GM21619 (cell line): ENCODE data around the gene SLAMF7.
"Not testable (repeated sequence)": the region's sequence is repeated elsewhere in the genome, so short reads cannot be mapped to it uniquely, and the experiment has no call there.

Source experiments
- ATAC-seq: cut with Tn5 transposase; IDR thresholded peaks from one replicate; pipeline ENCODE4 v1.9.1; 2021; ENCODE audit not compliant: unreplicated experiment

The SLAMF7 gene

DNA sequence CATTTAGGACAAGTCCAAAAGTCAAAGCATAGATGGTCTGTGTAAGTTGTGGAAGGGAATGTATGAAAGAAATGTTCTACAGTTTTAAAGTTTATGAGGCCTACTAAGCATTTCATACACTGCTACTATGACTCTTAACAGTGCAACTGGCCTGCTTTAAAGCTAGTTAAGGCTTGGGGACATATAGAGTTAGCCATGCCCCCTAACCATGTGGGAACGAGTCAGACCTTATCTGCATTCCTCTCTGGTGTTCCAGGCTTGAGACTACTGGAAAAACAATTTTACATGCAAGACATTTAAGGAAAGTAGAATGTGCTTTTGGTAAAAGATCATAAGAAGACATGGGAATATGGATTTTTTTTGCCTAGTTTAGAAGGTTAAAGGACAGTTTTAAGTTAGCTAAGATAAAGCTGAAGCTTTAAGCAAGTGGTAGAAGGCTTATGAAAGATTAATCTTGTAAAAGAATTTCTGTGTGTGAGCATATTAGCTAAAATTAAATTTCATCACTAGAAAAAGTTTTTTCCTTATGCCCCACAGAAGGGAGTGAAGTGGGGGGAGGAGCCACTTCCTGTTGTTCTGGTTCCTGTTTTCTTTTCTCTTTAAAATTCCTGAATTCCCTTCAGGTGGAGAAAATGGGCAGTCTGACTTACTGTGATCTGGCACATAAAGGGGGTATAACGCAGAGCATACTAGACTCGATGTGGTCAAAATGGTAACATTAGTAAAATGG, 18.5 kb upstream of the SLAMF7 start:
- no peak for ATAC-seq

DNA sequence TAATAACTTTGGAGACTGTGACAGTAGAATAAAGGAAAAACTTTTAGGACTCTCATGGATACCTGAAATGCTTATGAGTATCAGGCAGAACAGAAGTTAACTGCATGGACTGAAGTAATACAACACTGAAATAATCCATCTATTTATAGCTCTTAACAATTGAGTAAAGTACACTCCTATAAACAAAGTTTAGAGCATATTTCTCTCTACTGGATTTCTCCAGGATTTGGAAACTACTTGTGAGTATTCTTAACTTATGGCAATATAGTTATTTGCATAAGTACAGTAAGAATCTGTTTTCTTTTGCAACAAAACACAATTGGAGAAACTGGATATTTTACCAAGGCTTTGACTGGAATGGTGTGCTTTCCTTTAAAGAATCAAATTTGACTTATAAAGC, 17.6 kb upstream of the SLAMF7 start:
- ATAC-seq = no peak

DNA sequence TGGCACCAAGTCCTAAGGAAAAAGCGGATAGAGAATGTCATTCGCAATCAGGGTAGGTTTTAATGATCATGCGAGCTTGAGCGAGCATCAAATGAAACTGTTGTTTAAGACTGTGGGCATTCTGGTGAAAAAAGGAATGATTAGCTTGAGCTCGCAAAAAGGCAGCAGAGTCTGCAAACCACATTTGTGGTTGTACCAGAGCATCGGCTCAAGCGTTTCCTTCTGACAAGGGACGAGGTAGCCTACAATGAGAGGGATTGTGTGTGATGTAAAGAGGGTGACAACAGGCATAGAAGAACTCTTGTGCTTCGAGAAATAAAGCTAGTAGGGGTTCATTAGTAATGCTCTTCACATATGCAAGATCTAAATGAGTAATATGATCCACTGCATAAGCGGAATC, 16.3 kb upstream of the SLAMF7 start:
- no peak for ATAC-seq

DNA sequence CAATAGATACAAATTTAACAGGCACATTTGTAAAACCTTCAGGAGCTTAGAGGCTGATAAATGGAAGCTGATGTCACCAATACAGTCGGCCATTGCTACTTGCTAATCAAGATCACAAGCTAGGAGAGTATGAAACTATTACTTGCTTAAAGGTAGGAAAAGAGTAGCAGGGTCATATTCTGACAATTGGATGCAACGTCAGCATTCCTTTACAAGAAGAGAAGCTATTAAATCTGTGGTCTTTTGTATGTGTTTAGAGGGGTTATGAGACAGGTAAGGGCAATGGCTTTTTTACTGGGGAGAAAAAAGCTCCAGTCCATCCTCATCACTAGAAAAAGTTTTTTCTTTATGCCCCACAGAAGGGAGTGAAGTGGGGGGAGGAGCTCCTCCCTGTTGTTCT, 15.7 kb upstream of the SLAMF7 start:
- no peak for ATAC-seq

DNA sequence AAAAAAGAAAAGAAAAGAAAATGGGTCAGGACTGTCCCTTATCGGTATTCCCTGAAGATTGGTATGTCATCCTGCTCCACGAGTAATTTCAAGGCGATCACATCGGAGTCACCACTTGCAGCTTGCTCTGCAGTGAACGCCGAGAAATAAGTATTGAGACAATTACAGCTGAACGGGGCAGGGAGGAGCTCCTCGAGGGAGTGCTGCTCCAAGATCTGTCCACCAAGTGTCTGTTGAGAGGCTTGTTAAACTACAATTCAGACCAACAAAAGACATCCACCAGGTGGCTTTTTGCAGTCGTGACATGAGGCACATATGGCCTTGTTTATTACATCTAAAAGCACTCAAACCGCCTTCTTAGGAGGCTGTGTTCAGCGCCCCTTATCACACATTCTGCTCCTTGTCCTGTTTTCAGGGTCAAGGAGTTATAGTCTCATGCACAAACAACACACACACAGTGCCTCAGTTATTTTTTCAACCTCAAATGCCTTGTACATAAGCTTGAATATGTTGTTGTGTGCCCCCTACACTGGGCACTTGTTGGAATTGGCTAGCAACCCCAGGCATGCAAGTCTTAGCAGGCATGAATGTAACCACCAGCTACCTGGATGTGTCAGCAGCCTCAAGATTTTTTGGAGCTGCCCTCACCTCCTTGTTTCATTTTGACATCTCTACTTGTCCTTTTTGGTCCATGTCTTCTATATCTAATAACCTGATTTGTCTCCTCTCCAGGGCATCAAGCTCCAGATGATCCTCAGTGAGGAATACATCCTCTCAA, 14.4 kb upstream of the SLAMF7 start:
- no peak for ATAC-seq

DNA sequence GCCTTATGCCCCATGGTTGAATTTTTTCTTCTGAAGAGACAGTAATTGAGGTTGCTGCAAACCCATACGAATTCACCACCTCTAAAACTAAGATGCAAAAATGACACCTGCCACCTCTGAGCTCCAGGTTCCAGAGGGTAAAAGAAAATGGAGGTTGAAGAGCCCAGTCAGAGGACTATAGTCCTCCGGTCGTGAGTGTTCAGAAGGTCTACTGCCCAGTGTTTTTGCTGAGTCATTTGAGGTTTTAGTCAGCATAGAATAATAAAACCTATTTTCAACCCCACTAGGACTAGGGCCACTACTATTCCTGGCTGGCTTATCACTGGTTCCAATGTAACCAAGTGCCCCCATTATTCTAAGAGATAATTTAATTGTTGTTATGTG, 12.9 kb upstream of the SLAMF7 start:
- peak; percentile 41 for ATAC-seq

DNA sequence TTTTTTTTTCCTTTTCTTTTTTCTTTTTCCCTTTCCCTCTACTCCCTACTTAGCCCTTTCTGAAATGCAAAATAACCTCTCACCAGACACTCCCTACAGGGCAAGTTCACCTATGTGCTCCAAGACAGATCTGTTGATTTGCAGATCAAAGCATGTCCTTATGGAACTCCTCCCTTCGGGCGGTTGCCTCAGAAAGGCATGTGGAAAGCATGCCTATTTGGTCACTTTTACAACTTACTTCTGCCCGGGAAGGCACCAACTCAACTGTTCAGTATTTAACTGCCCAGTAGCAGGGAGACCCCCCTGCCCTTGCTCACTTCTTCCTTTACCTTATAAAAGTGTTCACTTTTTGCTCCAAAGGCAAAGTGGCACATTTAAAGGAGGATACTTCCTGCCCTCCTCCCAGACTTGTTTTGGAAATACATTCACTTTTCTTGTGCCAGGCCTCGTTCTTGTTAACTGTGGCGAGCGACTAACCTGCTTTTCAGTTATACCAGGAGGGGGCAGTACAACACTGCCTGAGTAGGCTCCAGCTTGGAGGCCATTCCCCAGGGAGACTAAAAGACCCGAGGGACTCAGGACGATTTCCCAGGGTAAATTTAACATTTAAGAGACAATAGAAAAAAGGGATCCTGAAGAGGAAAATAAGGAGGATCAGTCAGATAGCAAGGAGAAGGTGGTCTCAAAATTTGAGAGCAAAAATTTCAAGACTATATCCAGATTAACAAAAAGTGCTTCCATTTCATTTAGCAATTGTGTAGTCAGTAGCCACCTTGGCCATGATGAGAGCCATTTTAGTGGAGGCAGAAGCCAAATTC, 12.3 kb upstream of the SLAMF7 start:
- peak; percentile 49 for ATAC-seq

DNA sequence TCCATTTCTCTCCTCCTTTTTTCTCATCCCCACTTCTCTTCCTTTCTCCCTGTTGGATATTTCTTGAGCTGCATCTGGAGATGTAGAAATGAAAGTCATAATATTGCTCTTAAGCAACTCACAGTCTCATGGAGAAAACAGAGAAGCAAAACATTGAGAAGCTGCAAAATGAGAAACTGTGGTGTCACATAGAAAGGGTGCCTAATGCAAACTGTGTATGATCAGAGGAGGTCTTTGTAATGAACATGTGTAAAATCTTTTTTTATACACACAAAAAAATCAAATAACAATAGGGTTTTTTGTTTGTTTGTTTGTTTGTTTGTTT, 11.8 kb upstream of the SLAMF7 start:
- ATAC-seq = no peak

DNA sequence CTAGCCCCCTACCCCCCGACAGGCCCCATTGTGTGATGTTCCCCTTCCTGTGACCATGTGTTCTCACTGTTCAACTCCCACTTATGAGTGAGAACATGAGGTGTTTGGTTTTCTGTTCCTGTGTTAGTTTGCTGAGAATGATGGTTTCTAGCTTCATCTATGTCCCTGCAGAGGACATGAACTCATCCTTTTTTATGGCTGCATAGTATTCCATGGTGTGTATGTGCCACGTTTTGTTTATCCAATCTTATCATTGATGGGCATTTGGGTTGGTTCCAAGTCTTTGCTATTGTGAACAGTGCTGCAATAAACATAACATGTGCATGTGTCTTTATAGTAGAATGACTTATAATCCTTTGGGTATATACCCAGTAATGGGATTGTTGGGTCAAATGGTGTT, 7.5 kb upstream of the SLAMF7 start:
- ATAC-seq = not testable (repeated sequence)

DNA sequence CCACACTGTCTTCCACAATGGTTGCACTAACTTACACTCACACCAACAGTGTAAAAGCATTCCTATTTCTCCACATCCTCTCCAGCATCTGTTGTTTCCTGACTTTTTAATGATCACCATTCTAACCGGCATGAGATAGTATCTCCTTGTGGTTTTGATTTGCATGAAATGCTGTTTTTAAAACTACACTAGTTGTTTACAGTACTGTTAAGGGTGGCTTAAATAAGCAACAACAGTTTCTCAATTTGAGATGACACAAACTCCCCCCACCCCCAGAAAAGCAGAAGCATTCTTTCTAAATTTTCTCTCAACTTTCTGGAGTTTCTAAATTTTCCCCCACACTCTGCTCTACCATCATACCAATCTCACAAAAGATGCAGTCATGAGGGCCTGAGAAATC, 7.1 kb upstream of the SLAMF7 start:
- no peak for ATAC-seq

DNA sequence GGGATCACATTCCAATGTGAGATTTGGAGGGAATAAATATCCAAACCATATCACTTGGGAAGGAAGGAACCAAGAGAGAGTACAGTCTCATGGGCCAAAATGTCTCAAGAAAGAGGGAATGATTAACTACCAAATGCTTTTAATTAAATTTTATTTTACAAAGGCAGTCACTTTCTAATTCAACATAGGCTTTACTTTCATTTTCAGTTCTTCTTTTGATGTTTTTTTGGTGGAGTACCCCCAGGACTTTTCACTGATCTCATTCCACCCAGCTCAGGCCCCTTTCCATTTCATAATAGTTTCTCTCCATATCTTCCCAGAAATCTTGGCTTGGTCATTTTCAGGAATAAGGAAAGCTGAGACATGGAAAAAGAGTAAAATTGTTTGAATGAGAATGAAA, 5.1 kb upstream of the SLAMF7 start:
- no peak for ATAC-seq

DNA sequence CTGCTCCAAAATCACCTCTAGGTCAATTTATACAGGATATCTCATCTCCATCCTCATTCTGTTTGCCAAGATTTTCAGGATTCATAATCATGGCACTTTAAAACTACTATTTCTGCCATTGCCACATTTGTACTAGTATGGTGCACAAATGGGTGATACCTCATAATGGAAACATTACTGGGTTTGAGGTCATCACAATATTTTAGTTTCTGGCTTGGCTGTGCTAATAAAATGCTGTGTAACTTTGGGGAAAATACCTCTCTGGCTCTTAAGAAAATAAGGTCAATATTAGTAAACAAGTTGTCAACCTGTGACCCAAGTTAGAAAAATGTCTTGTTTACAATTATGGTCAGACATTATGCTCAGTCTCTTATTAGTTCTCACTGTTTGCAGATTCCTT, 4.7 kb upstream of the SLAMF7 start:
- no peak for ATAC-seq

DNA sequence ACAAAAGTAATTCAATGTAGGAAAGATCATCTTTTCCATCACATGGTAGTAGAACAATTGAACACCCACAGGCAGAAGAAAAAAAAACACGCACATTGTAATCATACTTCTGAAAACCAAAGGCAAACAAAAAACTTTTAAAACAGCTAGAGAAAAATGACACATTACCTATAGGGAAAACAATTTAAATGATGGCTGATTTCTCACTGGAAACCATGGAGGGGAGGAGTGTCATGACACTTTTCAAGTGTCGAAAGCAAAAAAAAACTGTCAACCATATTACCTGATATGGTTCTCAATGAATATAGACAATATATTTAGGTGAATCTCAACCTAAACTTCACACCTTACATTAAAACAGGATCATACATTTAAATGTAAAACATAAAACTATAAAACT, 776 bp upstream of the SLAMF7 start:
- no peak for ATAC-seq

DNA sequence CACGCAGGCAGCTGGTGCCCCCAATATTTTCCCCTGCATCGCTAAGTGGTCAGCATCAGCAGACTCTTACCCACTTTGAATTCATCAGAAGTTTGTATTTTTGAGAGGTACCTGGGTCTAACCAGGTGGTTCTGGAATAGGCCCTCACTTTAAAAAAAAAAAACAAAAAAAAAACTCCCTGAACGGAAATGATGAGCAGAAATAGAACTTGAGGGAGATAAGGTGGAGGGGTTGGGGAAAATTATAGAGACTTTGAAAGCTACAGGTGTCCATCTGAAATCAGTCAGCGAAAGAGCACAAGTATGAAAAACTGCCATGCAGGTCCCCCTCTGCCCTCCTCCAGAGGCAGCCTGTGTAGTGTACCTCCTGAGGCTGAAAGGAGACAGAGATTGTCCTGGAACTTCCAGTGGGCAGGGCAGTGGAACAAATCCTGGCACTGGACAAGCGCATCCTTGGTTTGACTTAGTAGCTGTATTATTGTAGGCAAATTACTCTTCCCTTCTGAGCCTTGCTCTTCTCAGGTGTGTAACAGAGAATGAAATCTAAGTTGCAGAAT, 1.2 kb downstream of the SLAMF7 start:
- no peak for ATAC-seq

DNA sequence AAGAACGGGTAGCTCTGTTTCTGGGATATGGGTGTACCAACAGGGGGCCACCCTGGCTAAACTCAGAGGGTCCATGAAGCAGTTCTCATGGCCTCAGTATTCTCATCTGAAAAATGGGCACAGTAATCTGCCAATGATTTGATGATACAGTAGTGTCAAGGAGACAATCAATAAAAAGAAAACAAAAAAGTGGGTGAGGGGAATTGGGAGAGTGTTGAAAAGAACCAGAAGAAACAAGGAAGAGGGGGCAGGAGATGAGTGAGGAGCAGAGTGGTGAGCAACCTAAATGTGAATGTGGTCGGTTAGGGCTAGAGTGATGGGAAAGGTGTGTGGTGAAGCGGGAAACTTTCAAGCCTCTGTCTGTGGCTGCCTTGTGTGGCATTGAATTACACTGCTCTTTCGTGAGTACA, 2.0 kb downstream of the SLAMF7 start:
- no peak for ATAC-seq

DNA sequence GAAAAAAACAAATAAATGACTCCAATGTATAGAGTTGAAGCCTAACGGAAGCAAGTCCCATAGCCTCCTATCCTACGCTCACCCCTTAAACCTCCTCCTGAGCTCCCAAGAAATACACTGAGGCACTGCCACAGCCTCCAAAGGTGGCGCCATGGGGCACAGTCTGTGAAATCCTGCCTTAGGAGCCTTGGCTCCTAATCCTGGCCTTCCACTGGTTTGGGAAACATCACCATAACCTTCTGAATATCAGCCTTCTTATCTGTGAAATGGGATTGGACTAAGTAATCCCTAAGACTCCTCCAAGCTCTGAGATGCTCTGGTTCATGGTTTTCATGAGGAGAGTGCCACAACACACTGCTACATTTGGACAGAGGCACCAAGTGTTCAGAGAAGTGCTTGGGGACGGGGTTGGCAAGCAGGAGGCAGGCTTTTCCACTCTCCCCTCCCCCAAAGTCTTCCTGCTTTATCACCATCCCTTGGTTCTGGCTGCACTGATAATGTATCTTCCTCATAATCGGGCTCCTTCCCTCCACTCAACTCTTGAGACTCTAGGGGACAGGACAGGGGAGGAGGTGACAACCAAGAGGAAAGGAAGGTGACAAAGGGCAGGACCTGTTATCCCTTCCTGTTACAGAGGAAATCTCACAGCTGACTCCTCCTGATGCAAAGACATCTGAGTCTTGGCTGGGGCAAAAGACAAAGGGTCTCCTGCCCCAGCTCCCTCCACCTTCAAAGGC, 2.7 kb downstream of the SLAMF7 start:
- ATAC-seq = no peak

DNA sequence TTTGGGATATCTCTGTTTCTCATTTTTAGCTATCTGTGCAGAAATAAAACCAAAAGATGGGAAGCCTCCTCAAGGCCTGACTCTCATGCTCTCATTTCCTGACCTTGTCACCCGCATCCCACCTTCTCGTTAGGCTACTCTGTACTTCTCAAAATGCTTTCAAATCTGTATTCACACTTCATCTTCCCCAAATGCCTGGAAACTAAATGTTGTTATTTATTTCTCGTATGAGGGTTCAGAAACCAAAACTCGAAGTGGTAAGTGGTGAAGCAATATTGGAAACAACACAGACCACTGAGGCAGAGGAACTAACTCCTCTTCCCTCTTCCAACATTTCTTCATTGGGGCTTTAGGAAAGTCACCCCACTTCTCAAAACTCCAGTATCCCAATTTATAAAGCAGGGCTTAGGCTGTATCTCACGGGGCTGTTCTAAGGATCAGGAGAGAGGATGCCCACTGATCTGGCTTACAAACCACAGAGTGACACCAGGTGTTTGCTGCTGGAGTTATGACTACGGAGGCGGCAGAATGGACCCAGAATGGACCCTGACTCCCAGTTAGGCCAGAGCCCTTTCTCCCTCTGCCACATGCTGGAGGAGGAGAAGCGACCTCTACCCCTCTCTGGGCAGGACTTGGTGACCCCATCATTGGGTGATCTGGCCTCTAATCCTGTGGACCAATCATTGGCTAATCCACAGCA, 3.5 kb downstream of the SLAMF7 start:
- ATAC-seq = no peak

DNA sequence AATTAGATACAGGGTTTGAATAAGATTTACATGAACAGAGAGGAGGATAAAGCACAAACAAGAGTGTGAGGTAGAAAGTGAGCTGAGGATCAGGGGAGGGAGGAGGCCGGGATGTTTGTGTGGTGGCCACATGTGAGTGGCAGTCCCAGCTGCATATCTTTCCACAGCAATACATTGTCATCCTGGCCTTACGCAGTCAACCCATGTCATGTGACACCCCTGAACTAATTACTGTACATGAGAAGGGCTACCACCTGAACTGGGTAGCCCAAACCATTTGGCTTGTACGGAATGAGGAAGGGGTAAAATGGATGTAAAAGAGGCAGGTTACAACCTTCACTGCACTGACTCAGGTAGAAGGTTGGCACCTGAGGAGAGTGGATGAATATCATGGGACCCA, 4.2 kb downstream of the SLAMF7 start:
- no peak for ATAC-seq

DNA sequence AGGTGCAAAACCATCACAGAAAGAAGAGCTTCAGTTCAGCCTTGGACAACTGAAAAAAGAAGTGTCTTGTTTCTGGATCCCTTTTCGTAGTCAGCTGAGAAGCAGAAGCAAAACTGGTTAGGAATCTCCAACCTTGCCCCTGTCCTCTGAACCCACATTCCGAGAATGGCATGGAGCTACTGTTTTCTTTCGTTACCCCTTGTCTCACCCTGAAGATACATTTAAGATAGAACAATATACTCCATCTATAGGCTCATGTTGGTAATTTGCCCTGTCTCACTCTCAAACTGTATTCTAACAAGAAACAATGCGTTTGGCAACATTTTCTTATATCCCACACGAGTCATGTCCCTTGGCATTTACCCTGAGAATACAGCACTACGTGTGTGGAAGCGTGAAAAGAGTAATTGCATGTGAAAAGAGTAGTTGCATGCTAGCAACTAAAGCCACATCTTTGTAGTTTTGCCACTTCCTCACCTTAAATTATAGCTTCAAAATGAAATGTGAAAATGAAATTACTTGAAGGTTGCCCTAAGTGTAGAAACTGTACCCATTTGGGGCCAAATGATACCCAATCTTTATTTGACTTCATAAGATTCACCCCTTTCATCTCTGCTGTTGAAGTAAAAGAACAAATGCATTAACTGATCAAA, 5.3 kb downstream of the SLAMF7 start:
- ATAC-seq = no peak
